ENCODE data around the gene NCOA1. TPM values are rescaled to one million over a fixed set of nuclear protein-coding genes. Genes with fewer than 3 reads are reported as not detected.

The NCOA1 gene
- total and polyA plus RNA-seq, 2 of the 4 experiments (the other 2 are of a cell fraction), result 6.7 to 11.3 TPM

- H3K4me1 ChIP-seq (ENCODE audit: control insufficient read depth, insufficient read depth, low read length), result no peaks in the 10 kb centered on the region
- dilution Hi-C loops (cut with HindIII; ENCODE audit: low sequenced_read_pairs, unreplicated experiment) (no loop called here), intact Hi-C loops (cut with micrococcal nuclease) (no loop called here), in situ Hi-C loops (cut with MboI; ENCODE audit: low sequenced_read_pairs) (no loop called here)
- H4K8ac ChIP-seq (ENCODE audit: low read depth in 2 of 2, low read length in 2 of 2), result no peak overlapping the region
- DNase-seq (peak; percentile 28), ATAC-seq (ENCODE audit: low read depth) (no peak)
- H3K79me1 ChIP-seq (ENCODE audit: low read depth in 1 of 2, low read length in 2 of 2), result no peaks in the 10 kb centered on the region
- BruUV-seq (replicated peaks), result no TSS peak
- no peak overlapping the region for H3K18ac ChIP-seq (ENCODE audit: low read depth, low read length)
- H3K36me3 ChIP-seq (ENCODE audit: control insufficient read depth, insufficient read depth, low read length), result peaks cover 6% of the 10 kb centered on the region
- ChIA-PET CTCF (no interaction called here), POLR2A (ENCODE audit: unreplicated experiment) (no interaction called here)
- no peak overlapping the region for H3K9ac ChIP-seq (ENCODE audit: low read depth, low read length)
- 40% methylated on average over 1 of the region's 3 CpGs; no CpG with 5 or more reads in 1 of the 2 experiments for WGBS, 2 experiments (ENCODE audit: extremely low coverage in 2 of 2, insufficient read length in 1 of 2)
- TF ChIP-seq MXI1 (IDR thresholded peaks at IDR 0.05; ENCODE audit: borderline replicate concordance, low read depth, low read length) (no peak), RAD21 (IDR thresholded peaks at IDR 0.05; ENCODE audit: low read length) (no peak), ELK1 (IDR thresholded peaks at IDR 0.05; ENCODE audit: borderline replicate concordance, low read depth, low read length) (no peak), RFX5 (IDR thresholded peaks at IDR 0.05; ENCODE audit: low read depth, low read length) (no peak), RCOR1 (IDR thresholded peaks at IDR 0.05; ENCODE audit: insufficient replicate concordance, low read length) (no peak), MAFK (IDR thresholded peaks at IDR 0.05; ENCODE audit: low read depth, low read length) (no peak), POLR2A (IDR thresholded peaks at IDR 0.05; ENCODE audit: low read depth, low read length) (no peak), USF2 (IDR thresholded peaks at IDR 0.05; ENCODE audit: low read depth, low read length) (no peak), CEBPB (IDR thresholded peaks at IDR 0.05; ENCODE audit: low read depth, low read length) (no peak), CTCF (conservative IDR thresholded peaks at IDR 0.05; ENCODE audit: low read depth, low read length) (no peak), CHD1 (IDR thresholded peaks at IDR 0.05; ENCODE audit: low read depth, low read length) (no peak), MAZ (IDR thresholded peaks at IDR 0.05; ENCODE audit: borderline replicate concordance, low read depth, low read length) (no peak), BHLHE40 (IDR thresholded peaks at IDR 0.05; ENCODE audit: low read depth, low read length) (no peak), SMC3 (IDR thresholded peaks at IDR 0.05; ENCODE audit: low read depth, low read length) (no peak), NFE2L2 (IDR thresholded peaks at IDR 0.05; ENCODE audit: low read depth, low read length) (no peak), FOS (IDR thresholded peaks at IDR 0.05; ENCODE audit: low read depth, low read length) (no peak)
- H2AK9ac ChIP-seq (replicated peaks; ENCODE audit: low read depth, low read length, poor library complexity), result no peak overlapping the region
- no peak overlapping the region for H3K27ac ChIP-seq (ENCODE audit: insufficient read depth, low read length)
- peaks cover 3% of the 10 kb centered on the region; the same call in 1 of the 2 replicates for H3K9me1 ChIP-seq (ENCODE audit: insufficient read depth, low read length)
- no peak overlapping the region for H2AK5ac ChIP-seq (ENCODE audit: low read depth, low read length)
- H3K56ac ChIP-seq (ENCODE audit: extremely low read depth, insufficient read depth, low read length), result no peak overlapping the region
- H3K23ac ChIP-seq (ENCODE audit: low read depth, low read length), result no peak overlapping the region
- no peak overlapping the region for H3K14ac ChIP-seq (replicated peaks; ENCODE audit: low read depth, low read length)
- H2BK5ac ChIP-seq (ENCODE audit: low read depth, low read length, poor library complexity, severe bottlenecking), result no peak overlapping the region
- H4K5ac ChIP-seq (ENCODE audit: low read depth, low read length), result no peak overlapping the region
- no peak overlapping the region for H4K91ac ChIP-seq (ENCODE audit: insufficient read depth, low read depth, low read length)
- no peaks in the 10 kb centered on the region for H3K27me3 ChIP-seq (ENCODE audit: control insufficient read depth, insufficient read depth, low read length)
- no peak overlapping the region for H2AFZ ChIP-seq (replicated peaks; ENCODE audit: low read length, poor library complexity)
- no peak overlapping the region for H3K4me2 ChIP-seq (ENCODE audit: low read depth, low read length)
- H3K4me3 ChIP-seq (ENCODE audit: insufficient read depth, low read depth, low read length), result no peak overlapping the region
- no peak overlapping the region for H2BK20ac ChIP-seq (ENCODE audit: low read depth, low read length)
- H3K4ac ChIP-seq (ENCODE audit: low read depth, low read length), result no peak overlapping the region
- H2BK120ac ChIP-seq (ENCODE audit: low read depth, low read length), result no peak overlapping the region
- no peaks in the 10 kb centered on the region for H3K9me3 ChIP-seq (ENCODE audit: control insufficient read depth, insufficient read depth, low read length)
- no peak overlapping the region for H2BK15ac ChIP-seq (ENCODE audit: low read depth, low read length)
- H4K20me1 ChIP-seq (ENCODE audit: insufficient read depth, low read length), result no peaks in the 10 kb centered on the region
Measured at GRCh38 chr2:24754985-24755705, 264.1 kb downstream of the NCOA1 start.

Data from IMR-90 (cell line).